Adipose tissue (tissue), 3 donors: ENCODE data around the gene CCDC82. TPM values are rescaled to one million over a fixed set of nuclear protein-coding genes. Genes with fewer than 3 reads are reported as not detected.
A peak's percentile ranks its signal among the peaks of the same experiment; 100 is the strongest.

ENCODE experiments used
- H3K27ac ChIP-seq: one replicate; pipeline ENCODE4 v1.5.1; 2013; ENCODE audit warnings: low read depth, low read length
- WGBS, 3 donors: extraction: QIAGEN DNeasy Blood & Tissue Kit; methylation state at CpG; one replicate each; pipeline ENCODE4 v1.1.7; 2013; 5-methylcytosine and 5-hydroxymethylcytosine counted together
- polyA plus RNA-seq, 3 donors: library from polyadenylated mRNA; stranded (reverse); fragments of 200-250 nt; gene quantifications; one replicate each; pipeline ENCODE4 v1.2.3, GENCODE V29; 2013
- donor health status: healthy with polysubstance abuse.
- donor health status: Bipolar disorder and iron deficiency.
- donor health status: healthy.

CCDC82 gene
- polyA plus RNA-seq, 3 donors, result 5.8 to 39.5 (median 13.3) TPM

DNA sequence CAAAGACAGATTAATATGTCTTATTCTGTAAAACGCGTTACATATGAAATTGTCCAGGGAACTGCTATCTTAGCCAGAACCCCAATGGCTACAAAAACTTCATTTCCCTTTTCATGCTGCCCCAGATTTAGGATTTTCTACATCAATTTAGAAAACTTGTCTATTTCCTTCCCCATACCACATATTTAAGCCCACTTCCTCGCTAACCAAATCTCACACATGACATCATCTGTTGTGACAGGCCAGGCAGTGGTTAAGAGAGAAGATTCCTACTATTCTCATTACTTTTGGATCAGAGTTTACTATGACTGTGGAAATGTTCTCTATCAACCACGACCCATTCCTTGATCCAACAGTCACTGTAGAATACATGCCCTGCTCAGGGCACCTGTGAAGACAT is 15.9 kb downstream of the CCDC82 start:
- H3K27ac ChIP-seq, result no peak overlapping the region
- 85 to 97% (median 92%) methylated on average over 4 of the region's 4 CpGs for WGBS, 3 donors

GRCh38 chr11:96367342-96367741 is 22.4 kb downstream of the CCDC82 start:
- H3K27ac ChIP-seq, result no peak overlapping the region
- 79 to 90% (median 82%) methylated on average over 2 of the region's 2 CpGs for WGBS, 3 donors

DNA sequence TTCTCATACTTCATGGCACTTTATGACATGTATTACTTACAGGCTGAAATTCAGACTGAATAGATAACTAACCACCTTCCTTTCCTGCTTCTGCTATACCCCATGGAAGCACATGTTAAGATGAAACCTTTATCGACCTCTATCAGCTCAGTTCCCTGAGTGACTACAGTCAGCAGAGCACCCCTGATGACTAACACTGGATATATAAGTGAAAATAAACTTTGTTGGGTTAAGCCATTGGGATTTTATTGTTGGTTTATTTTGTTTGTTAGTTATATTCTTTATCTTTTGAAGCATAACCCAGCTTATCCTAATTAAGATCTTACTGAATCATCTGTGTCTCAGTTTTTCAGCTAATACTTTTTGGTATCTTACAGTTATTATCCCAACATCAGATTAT is 23.7 kb downstream of the CCDC82 start:
- no peak overlapping the region for H3K27ac ChIP-seq
- WGBS, 3 donors, result 83 to 95% (median 95%) methylated on average over 1 of the region's 1 CpG

DNA sequence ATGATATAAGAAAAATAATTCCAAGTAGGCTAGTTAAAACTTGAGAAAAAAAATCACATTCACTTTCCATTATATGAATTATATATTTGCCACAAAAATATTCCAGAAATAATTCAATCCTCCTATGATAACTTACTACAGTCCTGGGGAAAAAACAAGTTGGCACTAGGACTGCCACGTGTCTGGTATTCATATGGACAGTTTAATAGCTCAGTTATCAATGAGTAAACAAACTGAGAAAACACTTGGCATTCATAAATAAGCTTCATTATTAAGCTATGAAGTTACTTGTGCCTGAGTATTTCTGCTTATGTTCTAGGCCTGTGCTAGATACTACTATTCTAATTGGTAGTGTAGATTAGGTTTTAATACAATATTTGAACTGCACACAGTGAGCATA is 24.2 kb downstream of the CCDC82 start:
- 29 to 90% (median 80%) methylated on average over 1 of the region's 1 CpG for WGBS, 3 donors
- H3K27ac ChIP-seq, result no peak overlapping the region

DNA sequence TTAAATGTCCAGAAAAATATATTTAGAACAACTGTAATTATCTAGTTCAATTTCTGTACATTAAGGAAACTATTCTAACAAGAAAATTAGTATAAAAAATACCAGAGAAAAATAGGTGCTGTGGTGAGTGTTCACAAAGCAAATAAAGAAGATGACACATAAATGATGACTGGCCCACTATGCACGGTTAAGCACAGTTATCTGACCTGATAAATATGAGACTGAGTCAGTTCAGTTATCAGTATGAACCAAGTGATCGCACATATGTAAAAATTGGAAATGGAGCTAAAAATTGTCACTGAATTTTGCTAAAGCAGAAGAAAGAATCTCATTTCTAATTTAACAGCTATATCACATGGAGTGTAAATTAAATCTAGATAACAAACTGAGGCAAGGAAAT is 27.9 kb downstream of the CCDC82 start:
- 67 to 90% (median 84%) methylated on average over 2 of the region's 2 CpGs for WGBS, 3 donors

GRCh38 chr11:96358321-96358720 is 31.4 kb downstream of the CCDC82 start:
- 84 to 94% (median 88%) methylated on average over 3 of the region's 3 CpGs for WGBS, 3 donors

More for the DNA sequence above, 27.9 kb downstream of the CCDC82 start:
- no peak overlapping the region for H3K27ac ChIP-seq

DNA sequence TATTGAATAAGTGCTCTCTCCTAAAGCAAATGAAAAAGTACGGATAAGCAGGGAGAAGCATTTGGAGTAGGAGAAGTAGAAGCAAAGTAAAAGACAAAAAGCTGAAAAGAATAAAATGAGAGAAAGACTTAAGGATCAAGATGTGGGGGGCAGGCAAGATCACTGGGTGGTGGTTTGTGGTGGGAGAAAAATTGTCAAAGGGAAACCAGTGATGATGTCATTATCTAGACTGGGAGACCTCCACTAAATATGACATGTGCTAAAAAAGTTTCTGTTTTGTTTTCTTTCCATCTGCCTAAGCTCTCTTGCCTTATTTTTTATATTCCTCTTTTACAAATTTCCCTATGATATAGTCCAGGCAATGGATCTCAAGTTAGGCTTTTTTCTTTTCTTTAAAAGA is 31.9 kb downstream of the CCDC82 start:
- H3K27ac ChIP-seq, result no peak overlapping the region
- WGBS, 3 donors, result 95 to 98% (median 98%) methylated on average over 1 of the region's 1 CpG

More at GRCh38 chr11:96358321-96358720, 31.4 kb downstream of the CCDC82 start:
- H3K27ac ChIP-seq, result no peak overlapping the region

- 94 to 99% (median 98%) methylated on average over 4 of the region's 4 CpGs for WGBS, 3 donors
- H3K27ac ChIP-seq, result no peak overlapping the region
Measured at GRCh38 chr11:96356848-96357247, 32.9 kb downstream of the CCDC82 start.

DNA sequence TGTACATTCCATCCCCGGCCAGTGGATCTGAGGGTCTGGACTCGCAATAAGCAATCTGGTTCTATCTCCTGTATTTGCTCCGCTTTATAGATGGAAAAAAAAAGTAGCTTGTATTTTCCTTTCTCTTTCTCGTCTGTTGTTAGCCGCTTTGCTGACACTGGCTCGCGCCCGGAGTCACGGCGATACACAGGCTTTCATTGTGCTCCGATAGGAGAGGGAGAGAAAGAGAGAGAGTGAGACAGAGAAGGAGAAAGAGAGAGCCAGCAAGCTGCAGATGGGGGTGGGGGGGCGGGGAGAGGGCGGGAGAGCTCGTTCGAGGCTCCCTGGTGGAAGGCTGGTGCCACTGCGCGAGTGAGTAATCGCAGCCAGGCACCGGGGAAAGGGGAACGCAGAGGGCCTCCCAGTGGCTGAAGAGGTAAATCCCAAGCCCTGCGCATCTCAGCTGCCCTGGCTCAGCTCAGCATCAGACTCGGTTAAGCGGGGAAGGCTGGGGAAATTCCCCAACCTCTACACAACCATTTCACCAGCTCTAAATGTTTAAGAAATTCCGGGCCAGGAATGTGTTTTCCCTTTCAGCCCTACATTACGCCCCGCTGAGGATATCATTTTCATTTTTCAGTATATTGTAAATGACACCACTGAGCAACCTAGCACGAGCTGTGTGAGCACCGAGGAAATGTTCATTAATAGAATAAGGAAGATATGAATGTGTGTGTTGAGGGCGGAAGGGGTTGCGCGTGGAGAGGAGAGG is 46.6 kb downstream of the CCDC82 start, which contains the start of gene MAML2:
Gene MAML2 (minus strand): TSS at position 235 of the 751 bp plus-strand sequence. CDS start 1,300 bp downstream, outside the sequence.
- 6 to 7% (median 6%) methylated on average over 30 to 31 of the region's 31 CpGs for WGBS, 3 donors
- H3K27ac ChIP-seq, result no peak within 1 kb of the TSS

DNA sequence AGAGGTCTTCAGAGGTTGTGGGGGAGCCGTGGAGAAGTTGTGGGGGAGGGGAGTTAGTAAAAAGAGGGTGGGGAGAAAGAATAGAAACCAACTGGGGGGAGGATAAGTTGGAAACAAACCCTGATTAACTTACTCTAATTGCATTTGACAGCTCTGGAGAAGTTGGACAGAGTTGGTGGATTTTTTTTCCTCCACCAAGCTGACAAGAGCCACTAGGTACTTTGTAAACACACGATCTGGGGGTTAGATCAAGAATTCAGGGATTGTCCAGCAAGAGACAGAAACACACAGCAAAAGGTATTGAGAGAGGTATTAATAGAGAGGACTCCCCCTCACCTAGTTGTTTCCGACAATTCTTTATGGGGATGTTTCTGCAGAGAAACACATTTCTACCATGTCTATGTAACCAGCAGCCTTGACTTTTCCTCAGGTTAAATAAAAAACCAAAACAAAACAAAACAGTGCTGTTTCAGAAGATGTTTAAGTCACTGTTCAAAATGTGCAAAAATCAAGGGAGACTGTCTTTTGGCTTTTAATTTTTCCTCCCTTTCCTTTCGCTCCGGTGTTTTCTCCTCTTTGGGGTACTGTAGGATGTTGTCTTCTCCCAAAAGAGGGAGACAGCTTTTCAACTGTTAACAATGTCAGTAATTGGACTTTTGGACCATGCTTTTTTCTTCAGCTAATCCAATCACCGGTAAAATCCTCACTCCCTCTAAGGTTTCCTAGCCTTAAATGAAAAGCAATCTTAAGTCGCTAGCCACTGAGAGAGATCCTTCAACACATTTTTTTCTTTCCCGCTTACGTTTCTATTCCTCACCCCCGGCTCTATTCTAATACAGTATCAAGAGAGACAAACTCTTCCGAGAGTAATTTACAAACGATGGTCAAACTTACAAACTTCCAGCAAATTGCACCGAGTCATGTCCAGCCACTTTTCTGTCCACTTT is 47.4 kb downstream of the CCDC82 start:
- H3K27ac ChIP-seq, result peak overlapping the region; percentile 42
- WGBS, 3 donors, result 0 to 2% (median 1%) methylated on average over 13 of the region's 13 CpGs

DNA sequence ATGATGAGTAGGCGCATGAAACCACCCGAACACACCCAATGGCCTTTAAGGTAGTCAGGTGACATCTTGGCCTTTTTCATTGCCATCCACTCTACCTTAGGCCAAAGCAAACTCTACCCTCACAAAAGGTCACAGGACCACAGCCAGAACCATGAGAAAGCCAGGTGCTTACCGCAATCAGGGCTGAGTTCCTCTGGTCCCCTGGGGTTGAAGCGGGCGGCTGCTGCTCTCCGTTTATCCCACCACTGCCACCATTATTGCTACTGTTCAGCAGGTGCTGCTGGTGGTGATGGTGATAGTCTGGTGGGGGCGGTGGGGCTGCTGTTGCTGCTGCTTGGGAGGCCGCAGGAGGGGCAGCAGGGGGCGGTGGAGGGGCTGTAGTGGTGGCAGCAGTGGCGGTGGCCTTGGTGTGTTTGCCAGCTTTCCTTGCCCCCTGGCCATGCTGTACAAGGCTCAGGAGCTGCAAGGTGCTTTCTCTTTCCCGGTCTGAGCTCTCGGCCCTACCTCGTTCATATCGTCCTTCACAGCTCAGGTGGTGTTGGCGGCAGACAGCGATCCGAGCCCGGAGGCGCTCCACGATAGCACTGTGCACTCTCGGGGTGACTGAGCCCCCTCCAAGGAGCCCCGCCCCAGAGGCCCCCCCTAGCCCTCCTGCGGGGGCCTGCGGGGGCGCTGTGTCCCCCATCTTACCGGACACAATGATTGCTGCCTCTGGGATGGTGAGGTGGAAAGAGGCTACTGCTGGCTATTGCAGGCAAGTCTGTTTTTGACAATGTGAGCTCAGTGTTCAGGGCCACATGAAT is 48.3 kb downstream of the CCDC82 start:
- peak overlapping the region; percentile 42 for H3K27ac ChIP-seq
- 17 to 28% (median 18%) methylated on average over 26 of the region's 26 CpGs for WGBS, 3 donors

DNA sequence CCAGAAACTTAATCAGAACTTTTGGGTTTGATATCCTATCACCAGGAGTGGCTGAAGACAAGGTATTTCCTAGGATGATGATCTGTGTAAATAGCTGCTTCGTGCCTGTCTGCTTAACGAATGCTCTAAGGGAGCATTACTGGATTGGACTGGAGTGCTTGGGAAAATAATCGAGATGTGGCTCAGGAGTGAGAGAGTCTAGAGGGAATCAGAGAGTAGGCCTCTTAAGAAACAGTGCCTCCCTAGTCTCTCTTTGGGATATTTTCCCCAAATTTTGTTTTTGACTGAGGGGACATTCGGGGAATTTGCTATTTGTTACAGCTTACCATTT is 49.2 kb downstream of the CCDC82 start:
- WGBS, 3 donors, result 53 to 69% (median 59%) methylated on average over 4 of the region's 4 CpGs
- H3K27ac ChIP-seq, result peak overlapping the region; percentile 19

- 58 to 71% (median 59%) methylated on average over 7 of the region's 7 CpGs for WGBS, 3 donors
- peak overlapping the region; percentile 28 for H3K27ac ChIP-seq
Measured at GRCh38 chr11:96339706-96340554, 49.8 kb downstream of the CCDC82 start.

DNA sequence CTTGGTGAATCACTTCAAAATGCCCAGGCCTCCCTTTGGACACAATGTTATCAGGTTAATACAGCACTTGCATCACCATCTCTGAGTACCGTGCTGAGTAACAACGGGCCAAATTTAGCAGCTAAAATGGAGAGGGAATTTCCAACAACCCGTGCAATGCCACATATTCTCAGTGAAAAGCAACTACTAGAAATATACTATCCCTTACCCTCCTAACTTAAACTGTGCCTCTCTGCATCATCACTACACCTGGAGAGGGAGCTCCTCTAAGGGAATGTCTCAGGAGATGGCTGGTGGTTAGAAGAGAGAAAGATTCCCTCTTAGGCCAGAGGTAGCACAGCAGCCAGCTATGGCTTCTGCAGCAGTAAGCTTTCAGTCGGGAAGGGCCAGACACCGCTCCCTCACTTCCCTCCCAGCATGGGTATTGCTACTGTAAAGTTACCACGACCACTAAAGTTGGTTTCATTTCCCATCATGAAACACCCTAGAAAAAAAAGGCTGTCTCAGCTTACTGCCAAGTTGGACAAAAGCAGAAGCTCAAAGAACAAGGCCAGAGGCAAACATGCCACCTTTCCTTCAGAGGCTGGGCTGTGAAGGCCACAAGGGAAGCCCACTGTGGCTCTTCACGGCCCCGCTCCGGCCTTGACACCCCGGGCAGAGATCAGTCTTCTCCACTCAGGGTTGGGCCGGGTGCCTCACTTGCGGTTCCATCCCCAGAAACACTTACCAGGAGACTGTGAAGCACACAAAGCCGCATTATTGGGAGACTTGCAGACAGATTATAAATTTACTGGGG is 50.6 kb downstream of the CCDC82 start:
- WGBS, 3 donors, result 8 to 43% (median 16%) methylated on average over 13 of the region's 13 CpGs
- no peak overlapping the region for H3K27ac ChIP-seq

- 44 to 67% (median 62%) methylated on average over 6 of the region's 6 CpGs for WGBS, 3 donors
- H3K27ac ChIP-seq, result no peak overlapping the region
Measured at GRCh38 chr11:96337541-96338431, 51.9 kb downstream of the CCDC82 start.

GRCh38 chr11:96335388-96335787 is 54.3 kb downstream of the CCDC82 start:
- 65 to 87% (median 65%) methylated on average over 4 of the region's 4 CpGs for WGBS, 3 donors
- no peak overlapping the region for H3K27ac ChIP-seq
